ENCODE measurements around the gene SLC25A33. TPM values are rescaled to one million over a fixed set of nuclear protein-coding genes. Genes with fewer than 3 reads are reported as not detected.

The SLC25A33 gene
- total RNA-seq, 4 donors from 2014 or later, result 4.9 to 12.5 (median 6.6) TPM

DNA sequence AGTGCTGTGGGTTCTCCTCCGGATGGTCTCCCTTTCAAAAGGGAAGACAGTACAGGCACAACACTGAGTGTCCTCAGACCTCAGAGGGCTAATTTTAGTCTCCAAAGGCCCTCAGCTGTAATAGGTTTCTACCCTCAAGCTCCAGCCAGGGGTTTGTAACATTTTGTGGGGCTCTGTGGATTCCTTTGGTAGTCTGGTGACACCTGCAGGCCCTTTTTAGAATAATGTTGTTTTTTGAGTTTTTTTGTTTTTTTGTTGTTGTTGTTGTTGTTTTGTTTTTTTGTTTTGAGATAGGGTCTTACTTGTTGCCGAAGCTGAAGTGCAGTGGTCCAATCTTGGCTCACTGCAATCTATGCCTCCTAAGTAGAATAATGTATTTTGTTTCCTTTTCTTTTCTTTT is 34.5 kb downstream of the SLC25A33 start:
- no peaks in the 10 kb centered on the region for H3K4me1 ChIP-seq
- no peak for DNase-seq
- no peak overlapping the region for H3K27ac ChIP-seq
- H3K27me3 ChIP-seq, result no peaks in the 10 kb centered on the region
- in situ Hi-C loops (cut with MboI; ENCODE audit: low pct_ligation_motif_present in 1 of 4, low pct_unique_long_range_greater_than_20kb in 1 of 4, low sequenced_read_pairs in 3 of 4), result loop anchor here in 1 of 4 donors (10.0 kb wide), 1 partner anchor 79 kb away; no protein-coding TSS in a partner anchor
- no peak overlapping the region for H3K4me3 ChIP-seq
- intact Hi-C loops (cut with DNase I; ENCODE audit: low total_unique reads), result loop anchor here (1.0 to 10.0 kb wide), 2 partner anchors 78 to 309 kb away; no protein-coding TSS in a partner anchor
- peaks cover 0 to under 1% (median 0%) of the 10 kb centered on the region in 4 donors for H3K36me3 ChIP-seq
- H3K9me3 ChIP-seq, result no peaks in the 10 kb centered on the region
- TF ChIP-seq, protein P1, sequence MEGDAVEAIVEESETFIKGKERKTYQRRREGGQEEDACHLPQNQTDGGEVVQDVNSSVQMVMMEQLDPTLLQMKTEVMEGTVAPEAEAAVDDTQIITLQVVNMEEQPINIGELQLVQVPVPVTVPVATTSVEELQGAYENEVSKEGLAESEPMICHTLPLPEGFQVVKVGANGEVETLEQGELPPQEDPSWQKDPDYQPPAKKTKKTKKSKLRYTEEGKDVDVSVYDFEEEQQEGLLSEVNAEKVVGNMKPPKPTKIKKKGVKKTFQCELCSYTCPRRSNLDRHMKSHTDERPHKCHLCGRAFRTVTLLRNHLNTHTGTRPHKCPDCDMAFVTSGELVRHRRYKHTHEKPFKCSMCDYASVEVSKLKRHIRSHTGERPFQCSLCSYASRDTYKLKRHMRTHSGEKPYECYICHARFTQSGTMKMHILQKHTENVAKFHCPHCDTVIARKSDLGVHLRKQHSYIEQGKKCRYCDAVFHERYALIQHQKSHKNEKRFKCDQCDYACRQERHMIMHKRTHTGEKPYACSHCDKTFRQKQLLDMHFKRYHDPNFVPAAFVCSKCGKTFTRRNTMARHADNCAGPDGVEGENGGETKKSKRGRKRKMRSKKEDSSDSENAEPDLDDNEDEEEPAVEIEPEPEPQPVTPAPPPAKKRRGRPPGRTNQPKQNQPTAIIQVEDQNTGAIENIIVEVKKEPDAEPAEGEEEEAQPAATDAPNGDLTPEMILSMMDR (IDR thresholded peaks at IDR 0.05), result peak; percentile 21 to 55 (median 38)
- TF ChIP-seq POLR2AphosphoS5 (IDR thresholded peaks at IDR 0.05), result no peak
- WGBS, 2 donors (ENCODE audit: low coverage in 1 of 2), result 74 to 83% methylated on average over 1 to 2 of the region's 2 CpGs

DNA sequence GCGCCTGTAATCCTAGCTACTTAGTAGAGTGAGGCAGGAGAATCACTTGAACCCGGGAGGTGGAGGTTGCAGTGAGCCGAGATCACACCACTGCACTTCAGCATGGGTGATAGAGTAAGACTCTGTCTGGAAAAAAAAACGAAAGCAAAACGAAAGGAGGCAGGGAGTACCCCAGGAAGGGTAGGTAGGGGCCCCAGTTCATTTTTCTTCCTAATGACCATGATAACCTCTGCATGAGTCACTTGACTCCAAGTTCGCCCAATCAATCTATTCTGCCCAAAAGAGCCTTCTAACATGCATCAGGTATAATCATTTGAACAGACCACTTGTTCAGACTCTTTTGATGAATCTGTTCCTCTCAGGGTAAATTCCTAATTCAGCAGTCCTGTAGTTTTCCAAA is 36.2 kb downstream of the SLC25A33 start:
- WGBS, 2 donors (ENCODE audit: low coverage in 1 of 2), result 96 to 98% methylated on average over 4 to 6 of the region's 6 CpGs
- H3K27ac ChIP-seq, result no peak overlapping the region
- no peak for DNase-seq
- H3K4me1 ChIP-seq, result no peaks in the 10 kb centered on the region
- no peak for TF ChIP-seq POLR2A (IDR thresholded peaks at IDR 0.05)
- TF ChIP-seq EP300 (IDR thresholded peaks at IDR 0.05; ENCODE audit: low read depth), result no peak
- TF ChIP-seq, protein P1 (IDR thresholded peaks at IDR 0.05), result no peak
- no peak for TF ChIP-seq POLR2AphosphoS5 (IDR thresholded peaks at IDR 0.05)
- no peaks in the 10 kb centered on the region for H3K9me3 ChIP-seq
- H3K27me3 ChIP-seq, result no peaks in the 10 kb centered on the region
- H3K4me3 ChIP-seq, result no peak overlapping the region
- H3K36me3 ChIP-seq, result peaks cover 0 to 8% (median 2%) of the 10 kb centered on the region in 4 donors
- in situ Hi-C loops (cut with MboI; ENCODE audit: low pct_ligation_motif_present in 1 of 4, low pct_unique_long_range_greater_than_20kb in 1 of 4, low sequenced_read_pairs in 3 of 4) (loop anchor here in 2 of 4 donors (5.0 to 10.0 kb wide), 2 partner anchors 73 to 81 kb away; no protein-coding TSS in a partner anchor), intact Hi-C loops (cut with DNase I; ENCODE audit: low total_unique reads) (loop anchor here (10.0 kb wide), 1 partner anchor 311 kb away; no protein-coding TSS in a partner anchor)

DNA sequence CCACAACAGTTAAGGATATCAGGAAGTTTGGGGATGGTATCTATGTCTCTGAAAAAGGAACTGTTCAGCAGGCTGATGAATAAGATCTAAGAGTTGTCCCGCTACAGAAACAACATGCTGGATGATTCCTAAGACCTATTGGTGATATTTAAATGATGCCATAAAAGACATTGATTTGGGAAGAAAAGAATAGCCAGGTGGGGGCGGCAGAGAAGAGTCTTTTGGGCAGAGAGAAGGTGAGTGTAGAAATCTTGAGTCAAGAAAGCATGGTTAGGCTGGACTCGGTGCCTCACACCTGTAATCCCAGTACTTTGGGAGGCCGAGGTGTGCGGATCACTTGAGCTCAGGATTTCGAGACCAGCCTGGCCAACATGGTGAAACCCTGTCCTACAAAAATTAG is 37.6 kb downstream of the SLC25A33 start:
- intact Hi-C loops (cut with DNase I; ENCODE audit: low total_unique reads), result loop anchor here (10.0 kb wide), 1 partner anchor 312 kb away; no protein-coding TSS in a partner anchor
- in situ Hi-C loops (cut with MboI; ENCODE audit: low pct_ligation_motif_present in 1 of 4, low pct_unique_long_range_greater_than_20kb in 1 of 4, low sequenced_read_pairs in 3 of 4), result loop anchor here in 2 of 4 donors (5.0 to 10.0 kb wide), 2 partner anchors 75 to 82 kb away; no protein-coding TSS in a partner anchor
- Histone ChIP-seq H3K4me1 (no peaks in the 10 kb centered on the region), H3K27ac (no peak overlapping the region), H3K9me3 (no peaks in the 10 kb centered on the region), H3K36me3 (peaks cover 0 to 12% (median 3%) of the 10 kb centered on the region in 4 donors), H3K4me3 (no peak overlapping the region), H3K27me3 (no peaks in the 10 kb centered on the region)
- DNase-seq, result no peak
- TF ChIP-seq, protein P1 (IDR thresholded peaks at IDR 0.05), result no peak
- no peak for TF ChIP-seq POLR2AphosphoS5 (IDR thresholded peaks at IDR 0.05)
- TF ChIP-seq POLR2A (IDR thresholded peaks at IDR 0.05), result no peak
- no peak for TF ChIP-seq EP300 (IDR thresholded peaks at IDR 0.05; ENCODE audit: low read depth)
- WGBS, 2 donors (ENCODE audit: low coverage in 1 of 2), result 81 to 89% methylated on average over 6 of the region's 6 CpGs

DNA sequence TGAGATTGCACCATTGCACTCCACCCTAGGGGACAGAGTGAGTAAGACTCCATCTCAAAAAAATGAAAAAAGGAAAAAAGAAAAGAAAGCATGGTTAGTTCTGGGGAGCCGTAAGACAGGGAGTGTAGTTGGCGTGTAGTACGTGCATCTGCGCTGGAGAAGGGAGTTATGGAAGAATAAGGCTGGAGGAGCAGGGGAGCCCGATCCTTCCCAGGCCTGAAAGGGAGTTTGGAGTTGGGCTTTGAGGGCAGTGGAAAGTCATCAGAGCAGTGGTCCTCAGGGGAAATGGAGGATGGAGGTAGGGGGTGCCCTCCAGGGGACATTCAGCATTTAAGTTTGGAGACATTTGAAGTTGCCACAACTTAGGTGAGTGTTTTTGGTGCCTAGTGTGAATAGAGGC is 38.2 kb downstream of the SLC25A33 start:
- WGBS, 2 donors (ENCODE audit: low coverage in 1 of 2), result 90 to 96% methylated on average over 5 of the region's 5 CpGs
- in situ Hi-C loops (cut with MboI; ENCODE audit: low pct_ligation_motif_present in 1 of 4, low pct_unique_long_range_greater_than_20kb in 1 of 4, low sequenced_read_pairs in 3 of 4) (loop anchor here in 2 of 4 donors (5.0 to 10.0 kb wide), 2 partner anchors 75 to 83 kb away; no protein-coding TSS in a partner anchor), intact Hi-C loops (cut with DNase I; ENCODE audit: low total_unique reads) (loop anchor here (10.0 kb wide), 1 partner anchor 313 kb away; no protein-coding TSS in a partner anchor)
- no peak for DNase-seq
- H3K27ac ChIP-seq, result no peak overlapping the region
- peaks cover 0 to 12% (median 5%) of the 10 kb centered on the region in 4 donors for H3K36me3 ChIP-seq
- no peaks in the 10 kb centered on the region for H3K9me3 ChIP-seq
- no peak overlapping the region for H3K4me3 ChIP-seq
- no peaks in the 10 kb centered on the region for H3K4me1 ChIP-seq
- H3K27me3 ChIP-seq, result no peaks in the 10 kb centered on the region
- TF ChIP-seq POLR2AphosphoS5 (IDR thresholded peaks at IDR 0.05), result no peak
- TF ChIP-seq, protein P1 (IDR thresholded peaks at IDR 0.05), result no peak
- no peak for TF ChIP-seq POLR2A (IDR thresholded peaks at IDR 0.05)
- TF ChIP-seq EP300 (IDR thresholded peaks at IDR 0.05; ENCODE audit: low read depth), result no peak

Measured in transverse colon (tissue), 4 donors.